ENCODE results near the gene PTCH2.

Gene PTCH2

DNA sequence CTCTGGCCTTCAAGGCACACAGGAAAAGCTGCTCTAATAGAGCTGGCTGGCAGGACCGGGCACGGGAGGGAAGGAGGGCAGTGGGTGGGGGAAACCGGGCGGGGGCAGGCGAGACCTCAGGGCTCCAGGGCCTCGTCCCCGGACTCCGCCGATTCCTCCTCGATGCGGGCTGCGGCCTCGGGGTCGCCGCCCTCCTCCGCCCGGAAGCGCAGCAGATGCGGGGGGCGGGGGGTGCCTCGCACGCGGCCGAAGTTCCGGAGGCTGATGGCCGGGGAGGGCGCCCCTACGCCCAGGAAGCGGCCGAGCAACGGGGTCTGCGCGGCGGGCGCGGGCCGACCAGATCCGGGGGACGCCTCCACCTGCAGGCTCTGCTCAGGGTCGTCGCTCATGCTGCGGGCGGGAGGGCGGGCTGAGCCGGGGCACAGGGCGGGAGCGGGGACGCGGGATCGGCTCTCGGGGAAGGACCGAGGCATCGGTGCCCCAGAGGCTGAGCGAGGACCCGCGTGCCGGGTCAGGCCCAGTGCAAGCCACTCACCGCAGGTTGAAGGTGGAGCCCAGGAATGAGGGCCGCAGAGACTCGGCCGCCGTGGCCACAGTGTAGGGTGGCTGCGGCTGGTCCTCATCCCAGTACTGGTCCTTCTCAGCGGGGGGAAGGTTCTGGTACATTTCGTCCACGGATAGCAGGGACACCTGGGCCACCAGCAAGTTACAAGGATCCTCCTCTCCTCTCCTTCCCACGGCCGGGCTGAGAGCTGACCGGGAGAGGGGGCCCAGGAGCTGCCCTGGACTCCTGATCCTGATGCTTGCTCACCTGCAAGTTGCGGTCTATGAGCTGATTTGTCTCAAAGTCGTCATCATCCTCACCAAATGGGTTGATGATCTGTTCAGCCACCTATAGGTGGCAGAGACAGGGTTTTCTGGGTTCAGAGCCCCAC is 58.7 kb downstream of the PTCH2 start:
- DNase-seq (ENCODE audit: low read depth in 4 of 4, low spot score in 1 of 4) = no peak

DNA sequence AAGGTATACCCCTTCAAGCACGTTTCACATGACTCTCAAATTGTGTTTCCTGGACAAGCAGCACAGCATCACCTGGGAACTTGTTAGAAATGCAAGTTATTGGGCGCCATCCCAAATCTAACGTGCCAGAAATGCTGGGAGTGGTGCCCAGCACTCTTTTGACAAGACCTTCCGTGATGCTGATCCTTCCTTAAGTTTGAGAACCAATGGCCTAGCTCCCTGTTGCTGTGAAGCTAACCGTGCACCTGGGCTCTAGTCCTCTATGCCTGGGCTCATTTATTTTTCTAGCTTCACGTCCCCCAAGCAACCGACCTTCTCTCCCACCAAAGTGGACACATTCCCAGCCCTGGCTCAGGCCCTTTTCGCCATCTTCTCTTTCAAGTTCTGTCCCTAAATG is 59.4 kb downstream of the PTCH2 start:
- DNase-seq (ENCODE audit: low read depth in 4 of 4, low spot score in 1 of 4) = no peak

DNA sequence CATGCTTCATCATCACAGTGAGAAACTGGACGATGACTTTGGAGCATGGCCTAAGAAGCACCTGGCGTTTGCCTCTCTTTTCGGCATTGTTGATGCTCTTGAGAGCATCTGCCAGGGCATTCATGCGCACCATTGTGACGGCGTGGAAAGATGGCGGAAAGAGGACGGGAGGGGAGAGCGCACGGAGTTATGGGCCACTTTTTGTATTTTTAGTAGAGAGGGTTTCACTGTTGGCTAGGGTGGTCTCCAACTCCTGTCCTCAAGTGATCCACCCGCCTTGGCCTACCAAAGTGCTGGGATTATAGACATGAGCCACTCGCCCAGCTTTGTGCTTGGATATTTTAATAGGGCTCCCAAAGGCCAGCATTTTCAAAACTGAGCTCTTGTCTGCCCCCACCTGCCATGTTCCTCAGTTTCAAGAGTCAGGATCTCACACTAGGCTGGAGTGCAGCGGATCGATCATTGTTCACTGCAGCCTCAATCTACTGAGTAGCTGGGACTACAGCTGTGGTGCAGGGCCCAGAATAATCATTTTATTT is 62.4 kb downstream of the PTCH2 start:
- no peak for DNase-seq (ENCODE audit: low read depth in 4 of 4, low spot score in 1 of 4)

DNA sequence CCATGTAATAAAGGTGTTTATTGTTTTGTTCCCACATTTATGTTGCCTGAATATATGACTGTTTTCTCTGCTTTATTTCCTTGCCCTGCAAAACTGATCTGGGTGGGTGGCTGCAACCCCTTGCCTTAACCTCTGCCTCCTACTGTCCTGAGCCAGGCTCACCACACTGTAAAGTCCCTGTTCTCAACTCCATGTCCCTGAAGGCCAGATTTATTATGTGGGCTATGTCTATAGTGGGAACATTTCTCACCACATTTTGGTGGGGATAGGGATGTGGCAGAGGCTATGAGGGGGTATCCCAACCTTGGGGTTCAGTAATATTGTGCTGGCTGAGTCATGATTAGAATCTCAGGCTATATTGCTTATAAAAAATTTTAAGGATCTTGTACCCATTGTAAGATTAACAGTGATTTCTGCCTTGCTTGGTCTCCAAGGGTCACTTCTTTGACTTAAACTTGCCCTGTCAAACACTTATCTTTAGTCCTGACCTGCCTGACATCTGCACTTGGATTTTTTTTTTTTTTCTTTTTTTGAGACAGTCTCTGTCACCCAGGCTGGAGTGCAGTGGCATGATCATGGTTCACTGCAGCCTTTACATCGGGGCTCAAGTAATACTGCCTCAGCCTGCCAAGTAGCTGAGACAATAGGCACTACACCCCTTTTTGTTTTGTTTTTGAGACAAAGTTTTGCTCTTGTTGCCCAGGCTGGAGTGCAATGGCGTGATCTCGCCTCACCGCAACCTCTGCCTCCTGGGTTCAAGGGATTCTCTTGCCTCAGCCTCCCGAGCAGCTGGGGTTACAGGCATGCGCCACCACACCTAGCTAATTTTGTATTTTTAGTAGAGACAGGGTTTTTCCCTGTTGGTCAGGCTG is 64.1 kb downstream of the PTCH2 start:
- no peak for DNase-seq (ENCODE audit: low read depth in 4 of 4, low spot score in 1 of 4)

DNA sequence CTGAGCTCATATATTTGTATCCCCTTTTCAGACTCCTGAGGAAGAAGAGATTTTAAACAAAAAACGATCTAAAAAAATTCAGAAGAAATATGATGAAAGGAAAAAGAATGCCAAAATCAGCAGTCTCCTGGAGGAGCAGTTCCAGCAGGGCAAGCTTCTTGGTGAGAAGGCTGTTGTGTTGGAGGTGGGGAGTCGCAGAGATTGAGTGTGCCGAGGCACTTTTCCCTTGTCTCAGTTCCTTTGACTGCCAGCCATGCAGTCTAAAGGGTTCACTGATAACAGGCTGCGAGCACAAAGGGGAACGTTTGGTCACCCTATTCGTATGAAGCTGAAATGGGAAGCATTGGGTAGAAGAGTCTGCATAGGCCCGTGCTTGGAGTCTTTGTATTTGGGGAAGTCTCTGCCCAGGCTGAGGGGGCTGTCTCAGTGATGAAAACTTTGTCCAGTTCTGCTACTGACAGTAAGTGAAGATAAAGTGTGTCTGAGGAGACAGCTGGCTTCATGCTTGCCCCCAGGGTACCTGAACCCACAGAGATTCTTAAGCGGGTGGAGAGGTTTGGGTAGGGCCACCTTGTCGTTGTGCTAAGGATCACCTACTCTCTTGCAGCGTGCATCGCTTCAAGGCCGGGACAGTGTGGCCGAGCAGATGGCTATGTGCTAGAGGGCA is 65.0 kb downstream of the PTCH2 start:
- no peak for DNase-seq (ENCODE audit: low read depth in 4 of 4, low spot score in 1 of 4)

DNA sequence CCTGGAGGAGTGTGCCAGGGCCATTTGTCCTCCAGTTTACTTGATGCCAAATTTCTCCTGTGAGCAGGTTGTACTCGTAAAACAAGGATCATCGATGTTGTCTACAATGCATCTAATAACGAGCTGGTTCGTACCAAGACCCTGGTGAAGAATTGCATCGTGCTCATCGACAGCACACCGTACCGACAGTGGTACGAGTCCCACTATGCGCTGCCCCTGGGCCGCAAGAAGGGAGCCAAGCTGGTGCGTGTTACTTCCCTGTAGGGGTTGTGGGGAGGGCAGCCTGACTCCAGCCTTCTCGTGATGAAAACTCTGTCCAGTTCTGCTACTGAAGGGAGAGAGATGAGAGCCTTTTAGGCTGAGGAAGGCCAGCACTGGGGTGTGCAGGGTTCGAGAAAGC is 65.5 kb downstream of the PTCH2 start:
- no peak for DNase-seq (ENCODE audit: low read depth in 4 of 4, low spot score in 1 of 4)

DNA sequence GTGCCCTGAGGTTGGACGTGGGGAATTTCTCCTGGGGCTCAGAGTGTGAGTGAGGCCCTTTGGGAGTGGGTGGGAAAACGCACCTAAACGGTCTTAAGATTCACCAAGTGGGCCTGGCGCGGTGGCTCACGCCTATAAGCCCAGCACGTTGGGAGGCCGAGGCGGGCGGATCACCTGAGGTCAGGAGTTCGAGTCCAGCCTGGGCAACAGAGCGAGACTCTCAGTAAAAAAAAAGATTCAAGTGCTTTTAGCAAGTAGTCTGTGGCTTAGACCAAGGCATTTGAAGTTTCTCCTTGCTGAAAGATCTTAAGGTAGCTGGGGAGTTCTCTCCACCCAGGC is 66.4 kb downstream of the PTCH2 start:
- no peak for DNase-seq (ENCODE audit: low read depth in 4 of 4, low spot score in 1 of 4)

DNA sequence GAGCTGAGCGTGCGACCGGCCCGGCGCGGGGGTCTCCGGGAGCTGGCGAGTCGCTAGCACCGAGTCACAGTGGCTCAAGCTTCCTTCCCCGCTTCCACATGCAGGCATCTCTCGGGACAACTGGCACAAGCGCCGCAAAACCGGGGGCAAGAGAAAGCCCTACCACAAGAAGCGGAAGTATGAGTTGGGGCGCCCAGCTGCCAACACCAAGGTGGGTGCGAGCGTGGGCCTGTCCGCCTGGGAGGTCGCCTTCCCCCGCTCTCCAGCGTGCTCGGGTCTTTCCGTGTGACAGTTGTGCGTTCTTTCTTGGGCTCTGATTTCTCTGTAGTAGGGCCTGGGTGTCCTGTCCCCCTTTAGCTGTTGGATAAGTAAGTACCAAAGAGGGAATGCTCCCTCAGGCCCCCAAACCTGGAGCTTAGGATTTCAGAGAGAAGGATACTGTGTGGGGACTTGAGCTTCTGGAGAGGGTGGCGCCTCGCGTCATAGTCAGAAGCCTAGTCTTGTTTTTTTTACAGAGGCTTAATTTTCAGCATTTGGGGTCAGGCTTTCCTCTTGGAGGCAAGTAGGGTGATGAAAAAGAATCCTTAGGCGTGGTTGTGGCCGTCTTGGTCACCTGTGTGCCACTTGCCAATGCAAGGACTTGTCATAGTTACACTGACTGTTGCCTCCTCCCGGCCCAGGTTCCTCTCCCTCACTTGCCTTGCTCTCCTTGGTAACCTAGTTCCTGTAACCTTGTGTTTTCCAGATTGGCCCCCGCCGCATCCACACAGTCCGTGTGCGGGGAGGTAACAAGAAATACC is 66.9 kb downstream of the PTCH2 start:
- DNase-seq (ENCODE audit: low read depth in 4 of 4, low spot score in 1 of 4) = no peak

DNA sequence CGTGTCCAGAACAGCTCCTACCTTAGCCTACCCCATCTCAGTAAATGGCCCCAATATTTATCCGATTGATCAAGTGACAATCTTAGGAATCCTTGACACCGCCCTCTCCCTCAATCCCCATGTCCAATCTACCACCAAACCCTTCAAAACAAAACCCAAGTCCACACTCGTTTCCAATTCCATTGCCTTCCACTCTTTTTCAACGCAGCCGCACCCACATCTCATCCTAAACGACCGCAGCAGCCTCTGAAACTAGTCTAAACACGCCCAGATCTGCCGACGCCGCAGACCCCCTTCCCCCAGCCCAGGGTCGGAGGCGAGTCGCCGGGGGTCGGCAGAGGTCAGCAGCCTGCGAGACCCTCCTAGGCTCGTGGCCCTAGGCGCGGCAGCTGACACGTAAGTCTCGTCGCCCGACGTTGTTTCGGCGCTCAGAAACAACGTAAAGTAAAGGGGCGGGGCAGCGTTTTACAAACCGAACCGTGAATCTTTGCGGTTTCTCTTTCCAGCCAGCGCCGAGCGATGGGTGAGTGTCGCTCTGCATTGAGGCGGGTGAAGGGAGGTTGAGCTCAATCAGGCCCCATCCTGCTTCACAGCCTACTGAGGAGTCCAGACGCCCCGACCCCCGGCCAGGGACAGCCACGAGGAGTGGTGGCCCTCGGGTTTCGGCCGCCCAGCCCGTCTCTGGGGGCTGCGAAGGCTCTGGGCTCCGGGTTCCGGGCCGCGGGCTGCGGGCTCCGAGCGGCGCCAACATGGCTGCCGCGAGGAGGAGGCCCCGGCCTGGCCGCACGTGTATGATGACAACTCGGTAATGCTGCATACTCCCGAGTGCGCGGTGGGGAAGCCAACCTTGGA is 67.7 kb downstream of the PTCH2 start, which contains the start of gene RPS8:
TSS of gene RPS8 (plus strand) at position 463 of the 852 bp plus-strand sequence. CDS start at position 520, 57 bp downstream.
- DNase-seq (ENCODE audit: low read depth in 4 of 4, low spot score in 1 of 4) = peak; percentile 79 to 85 (median 84)

Data from stimulated activated CD4-positive, alpha-beta T cell treated with anti-CD3 and anti-CD28 coated beads, Interleukin-1b, Interleukin-23, amount 100 ng/mL, for 24 hours (primary cell).